MM.1S (cell line): ENCODE results near the gene STARD8.

Experiments
- EZH2 ChIP-seq: fragments of 300-600 bp; sonication (generic); optimal IDR thresholded peaks from 2 replicates; pipeline ENCODE3; 2017; ENCODE audit warnings: low read depth, mild to moderate bottlenecking, antibody characterized with exemption, low read length, mixed read lengths
- TF ChIP-seq, protein P1 (sequence below): fragments of 300-600 bp; sonication (generic); IDR thresholded peaks from 2 replicates; pipeline ENCODE4 v1.5.1; 2016; ENCODE audit warnings: antibody characterized with exemption, low read length, mixed read lengths

DNA sequence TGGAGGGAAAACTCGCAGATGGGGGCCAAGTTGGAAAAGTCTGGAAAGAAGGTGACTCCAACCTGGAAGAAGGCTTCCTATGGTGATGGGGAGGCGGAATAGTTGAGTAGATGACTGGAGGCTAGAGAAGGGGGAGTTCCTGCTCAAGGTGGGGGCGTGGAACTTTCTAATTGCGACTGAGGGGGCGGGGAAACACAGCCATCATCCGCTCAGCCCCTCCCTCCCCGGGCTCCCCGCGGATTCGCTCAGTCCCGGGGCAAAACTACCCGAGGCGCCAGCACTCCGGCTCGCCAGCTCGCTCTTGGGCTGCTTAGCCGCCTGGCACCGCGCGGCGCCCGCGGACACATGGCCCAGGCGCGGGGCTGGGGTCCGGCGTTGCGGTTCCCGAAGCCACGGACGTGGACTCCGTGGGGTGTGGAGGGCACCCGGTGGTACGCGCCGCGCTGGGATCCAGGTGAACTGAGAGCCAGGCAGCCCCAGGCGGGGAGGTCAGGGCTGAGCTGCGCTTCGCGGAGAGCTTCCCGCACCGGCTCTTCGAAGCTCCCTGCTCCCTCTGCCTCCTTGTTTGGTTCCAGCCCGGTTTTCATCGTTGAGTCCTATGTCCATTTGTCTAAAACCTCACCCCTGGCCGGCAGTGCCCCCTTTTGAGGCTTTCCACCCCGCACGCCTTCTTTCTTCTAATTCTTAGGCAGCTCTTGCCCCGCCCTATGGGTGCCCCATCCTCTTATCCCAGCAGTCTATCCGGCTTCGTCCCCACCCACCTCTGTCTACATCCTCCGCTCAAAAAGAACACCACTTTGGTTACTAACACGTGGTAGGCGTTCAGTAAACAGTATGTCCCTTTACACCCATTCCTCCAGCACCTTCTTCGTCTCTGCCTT, 38.9 kb downstream of the STARD8 start:
- TF ChIP-seq EZH2, result no peak
- TF ChIP-seq, protein P1, sequence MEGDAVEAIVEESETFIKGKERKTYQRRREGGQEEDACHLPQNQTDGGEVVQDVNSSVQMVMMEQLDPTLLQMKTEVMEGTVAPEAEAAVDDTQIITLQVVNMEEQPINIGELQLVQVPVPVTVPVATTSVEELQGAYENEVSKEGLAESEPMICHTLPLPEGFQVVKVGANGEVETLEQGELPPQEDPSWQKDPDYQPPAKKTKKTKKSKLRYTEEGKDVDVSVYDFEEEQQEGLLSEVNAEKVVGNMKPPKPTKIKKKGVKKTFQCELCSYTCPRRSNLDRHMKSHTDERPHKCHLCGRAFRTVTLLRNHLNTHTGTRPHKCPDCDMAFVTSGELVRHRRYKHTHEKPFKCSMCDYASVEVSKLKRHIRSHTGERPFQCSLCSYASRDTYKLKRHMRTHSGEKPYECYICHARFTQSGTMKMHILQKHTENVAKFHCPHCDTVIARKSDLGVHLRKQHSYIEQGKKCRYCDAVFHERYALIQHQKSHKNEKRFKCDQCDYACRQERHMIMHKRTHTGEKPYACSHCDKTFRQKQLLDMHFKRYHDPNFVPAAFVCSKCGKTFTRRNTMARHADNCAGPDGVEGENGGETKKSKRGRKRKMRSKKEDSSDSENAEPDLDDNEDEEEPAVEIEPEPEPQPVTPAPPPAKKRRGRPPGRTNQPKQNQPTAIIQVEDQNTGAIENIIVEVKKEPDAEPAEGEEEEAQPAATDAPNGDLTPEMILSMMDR, result no peak
